ENCODE data around the gene TMEFF1. TPM values are rescaled to one million over a fixed set of nuclear protein-coding genes. Genes with fewer than 3 reads are reported as not detected.

TMEFF1 gene
- polyA plus RNA-seq, 2 of the 4 experiments (the other 2 are of a cell fraction): 0.31 to 0.61 TPM

- no peak overlapping the region for H3K4me2 ChIP-seq
- 90% methylated on average over 5 of the region's 5 CpGs for WGBS (ENCODE audit: missing lambda C conversion rate)
- no peak overlapping the region for H3K27ac ChIP-seq
- H3K4me1 ChIP-seq: peaks cover 24% of the 10 kb centered on the region
- no peak for DNase-seq (ENCODE audit: low read depth in 1 of 2, low spot score in 1 of 2)
- H3K9me3 ChIP-seq: no peaks in the 10 kb centered on the region
- ChIA-PET CTCF (interaction anchor here (2.3 to 2.6 kb wide), 2 partner anchors 10 to 13 kb away, joined by 10 to 13 read pairs; no protein-coding TSS in a partner anchor), POLR2A (no interaction called here)
- no peak for FAIRE-seq
- no peak for ATAC-seq
- TF ChIP-seq E2F6 (IDR thresholded peaks at IDR 0.05; ENCODE audit: borderline replicate concordance, low read depth) (no peak), ATOH8 (CRISPR knock-in tag; IDR thresholded peaks at IDR 0.05; ENCODE audit: low read depth) (no peak), MAZ (IDR thresholded peaks at IDR 0.05; ENCODE audit: borderline replicate concordance, low read depth, low read length) (no peak), HDAC2 (IDR thresholded peaks at IDR 0.05) (no peak)
- H3K4me3 ChIP-seq: no peak overlapping the region
Measured at GRCh38 chr9:100589582-100589981, 116.6 kb downstream of the TMEFF1 start.

- CTCF ChIA-PET: interaction anchor here (1.7 to 2.6 kb wide), 3 partner anchors 10 to 525 kb away, joined by 4 to 13 read pairs (median 10); no protein-coding TSS in a partner anchor
- no peak overlapping the region for H3K4me2 ChIP-seq
- no peaks in the 10 kb centered on the region for H3K9me3 ChIP-seq
- POLR2A ChIA-PET: interaction anchor here (0.7 kb wide), 1 partner anchor 164 kb away, joined by 3 read pairs; no protein-coding TSS in a partner anchor
- H3K4me1 ChIP-seq: peaks cover 24% of the 10 kb centered on the region
- WGBS (ENCODE audit: missing lambda C conversion rate): 40% methylated on average over 2 of the region's 2 CpGs
- no peak for DNase-seq (ENCODE audit: low read depth in 1 of 2, low spot score in 1 of 2)
- peak in 1 of 2 experiments; percentile 50; a peak in 3 of 6 replicates for ATAC-seq
- no peak overlapping the region for H3K27ac ChIP-seq
- FAIRE-seq: no peak
- no peak for TF ChIP-seq PHF8 (IDR thresholded peaks at IDR 0.05; ENCODE audit: borderline replicate concordance, low read depth)
- TF ChIP-seq TFCP2L1 (CRISPR knock-in tag; IDR thresholded peaks at IDR 0.05): no peak
- TF ChIP-seq MYC (IDR thresholded peaks at IDR 0.05; ENCODE audit: borderline replicate concordance, low read length): no peak
- TF ChIP-seq FOSL2 (IDR thresholded peaks at IDR 0.05): no peak
- no peak for TF ChIP-seq FOSL2 (CRISPR knock-in tag; IDR thresholded peaks at IDR 0.05)
- no peak for TF ChIP-seq REST (IDR thresholded peaks at IDR 0.05)
- TF ChIP-seq PBX3 (IDR thresholded peaks at IDR 0.05): no peak
- no peak for TF ChIP-seq MAZ (IDR thresholded peaks at IDR 0.05; ENCODE audit: borderline replicate concordance, low read depth, low read length)
- TF ChIP-seq SREBF2 (IDR thresholded peaks at IDR 0.05): no peak
- TF ChIP-seq ESRRA (IDR thresholded peaks at IDR 0.05; ENCODE audit: borderline replicate concordance, low read length): no peak
- no peak for TF ChIP-seq NFE2L2 (conservative IDR thresholded peaks at IDR 0.05; ENCODE audit: low read length)
- H3K4me3 ChIP-seq: no peak overlapping the region
Measured at GRCh38 chr9:100590481-100590880, 117.5 kb downstream of the TMEFF1 start.

- ChIA-PET POLR2A (interaction anchor here (0.7 kb wide), 1 partner anchor 165 kb away, joined by 3 read pairs; no protein-coding TSS in a partner anchor), CTCF (interaction anchor here (0.7 to 2.6 kb wide), 6 partner anchors 9 to 1406 kb away, joined by 3 to 13 read pairs (median 5); partner anchors contain the start of gene CAVIN4)
- Histone ChIP-seq H3K27ac (no peak overlapping the region), H3K4me1 (peaks cover 24% of the 10 kb centered on the region), H3K4me3 (no peak overlapping the region), H3K9me3 (no peaks in the 10 kb centered on the region), H3K4me2 (no peak overlapping the region)
- FAIRE-seq: no peak
- WGBS (ENCODE audit: missing lambda C conversion rate): 81% methylated on average over 6 of the region's 6 CpGs
- no peak for ATAC-seq
- DNase-seq (ENCODE audit: low read depth in 1 of 2, low spot score in 1 of 2): no peak
- TF ChIP-seq FOXS1 (CRISPR knock-in tag; IDR thresholded peaks at IDR 0.05): no peak
- no peak for TF ChIP-seq MAFK (IDR thresholded peaks at IDR 0.05; ENCODE audit: partially characterized antibody)
- no peak for TF ChIP-seq ZFP36 (IDR thresholded peaks at IDR 0.05; ENCODE audit: borderline replicate concordance, partially characterized antibody)
- TF ChIP-seq CHD2 (IDR thresholded peaks at IDR 0.05; ENCODE audit: low read length, partially characterized antibody): no peak
- TF ChIP-seq TP53 (CRISPR knock-in tag; IDR thresholded peaks at IDR 0.05): no peak
- no peak for TF ChIP-seq HOXB13 (CRISPR knock-in tag; IDR thresholded peaks at IDR 0.05; ENCODE audit: low read depth)
- no peak for TF ChIP-seq RCOR1 (IDR thresholded peaks at IDR 0.05; ENCODE audit: low read depth, low read length)
- TF ChIP-seq ZNF302 (CRISPR knock-in tag; IDR thresholded peaks at IDR 0.05): no peak
- no peak for TF ChIP-seq KDM5A (IDR thresholded peaks at IDR 0.05)
- no peak for TF ChIP-seq CBX2 (IDR thresholded peaks at IDR 0.05; ENCODE audit: borderline replicate concordance, low read depth)
- TF ChIP-seq HMGXB4 (CRISPR knock-in tag; IDR thresholded peaks at IDR 0.05; ENCODE audit: borderline replicate concordance): no peak
- no peak for TF ChIP-seq EHF (CRISPR knock-in tag; IDR thresholded peaks at IDR 0.05)
- no peak for TF ChIP-seq RNF2 (IDR thresholded peaks at IDR 0.05; ENCODE audit: borderline replicate concordance, low read depth)
- no peak for TF ChIP-seq MAZ (IDR thresholded peaks at IDR 0.05; ENCODE audit: borderline replicate concordance, low read depth, low read length)
Measured at GRCh38 chr9:100591139-100591538, 118.2 kb downstream of the TMEFF1 start.
